DMS79 treated with DMSO at 0.1 percent for 48 hours (cell line): ENCODE results near the gene SH2B3.

Experiments used
- DNase-seq: peaks from one replicate; lab custom pipeline; 2025; lab: John Stamatoyannopoulos, UW

Gene SH2B3

GRCh38 chr12:111444925-111445725, 39.4 kb downstream of the SH2B3 start:
- DNase-seq = no peak

- no peak for DNase-seq
These were observed 40.2 kb downstream of the SH2B3 start for GRCh38 chr12:111445726-111446581.

- DNase-seq = no peak
These were observed 41.2 kb downstream of the SH2B3 start for GRCh38 chr12:111446631-111447570.

GRCh38 chr12:111447571-111448265, 42.0 kb downstream of the SH2B3 start:
- DNase-seq = no peak

GRCh38 chr12:111448266-111448830, 42.6 kb downstream of the SH2B3 start:
- no peak for DNase-seq

- no peak for DNase-seq
These were observed 43.4 kb downstream of the SH2B3 start for GRCh38 chr12:111448846-111449790.

GRCh38 chr12:111450676-111451075, 45.0 kb downstream of the SH2B3 start:
- DNase-seq = no peak

GRCh38 chr12:111451232-111451631, 45.5 kb downstream of the SH2B3 start:
- DNase-seq = no peak

GRCh38 chr12:111451649-111452129, 46.0 kb downstream of the SH2B3 start:
- peak; percentile 34 for DNase-seq

GRCh38 chr12:111453071-111453989, 47.6 kb downstream of the SH2B3 start:
- DNase-seq = no peak

- DNase-seq = no peak
These were observed 48.6 kb downstream of the SH2B3 start for GRCh38 chr12:111454311-111454710.

GRCh38 chr12:111454716-111455447, 49.2 kb downstream of the SH2B3 start:
- no peak for DNase-seq

- DNase-seq = no peak
These were observed 50.0 kb downstream of the SH2B3 start for GRCh38 chr12:111455448-111456320.

- no peak for DNase-seq
These were observed 51.3 kb downstream of the SH2B3 start for GRCh38 chr12:111457071-111457470.

- no peak for DNase-seq
These were observed 51.9 kb downstream of the SH2B3 start for GRCh38 chr12:111457577-111457976.

GRCh38 chr12:111458546-111459172, 52.9 kb downstream of the SH2B3 start:
- DNase-seq = no peak
